Smooth muscle cell (in vitro differentiated cells): Measurements from ENCODE around the gene TMEM125. TPM values are rescaled to one million over a fixed set of nuclear protein-coding genes. Genes with fewer than 3 reads are reported as not detected.

Experiments
- DNase-seq: peaks from one replicate; lab custom pipeline; 2025; ENCODE audit not compliant: unreplicated experiment; lab: John Stamatoyannopoulos, UW
- H2AFZ ChIP-seq: fragments of 200-600 bp; sonication (generic); 2 replicates; pipeline ENCODE4 v1.6.0; 2016; ENCODE audit warnings: antibody characterized with exemption, low read depth, mild to moderate bottlenecking
- H3F3A ChIP-seq: fragments of 200-600 bp; sonication (generic); 2 replicates; pipeline ENCODE4 v1.6.0; 2017; ENCODE audit warnings: antibody characterized with exemption, low read depth
- H3K27ac ChIP-seq: fragments of 200-600 bp; sonication (generic); 2 replicates; pipeline ENCODE4 v1.5.1; 2016; ENCODE audit warnings: low read depth, mild to moderate bottlenecking
- H3K27me3 ChIP-seq: fragments of 200-600 bp; sonication (generic); 2 replicates; pipeline ENCODE4 v1.6.1; 2016; ENCODE audit warnings: low read depth, mild to moderate bottlenecking
- H3K36me3 ChIP-seq: fragments of 200-600 bp; sonication (generic); 2 replicates; pipeline ENCODE4 v1.5.1; 2016; ENCODE audit warnings: low read depth
- H3K4me1 ChIP-seq: fragments of 200-600 bp; sonication (generic); 2 replicates; pipeline ENCODE4 v1.5.1; 2016; ENCODE audit warnings: low read depth
- H3K4me2 ChIP-seq: fragments of 200-600 bp; sonication (generic); 2 replicates; pipeline ENCODE4 v1.6.0; 2016; ENCODE audit warnings: mild to moderate bottlenecking
- H3K4me3 ChIP-seq: fragments of 200-600 bp; sonication (generic); 2 replicates; pipeline ENCODE4 v1.5.1; 2016; ENCODE audit warnings: mild to moderate bottlenecking
- H3K79me2 ChIP-seq: fragments of 200-600 bp; sonication (generic); 2 replicates; pipeline ENCODE4 v1.6.0; 2016; ENCODE audit warnings: low read depth, mild to moderate bottlenecking
- H3K9ac ChIP-seq: fragments of 200-600 bp; sonication (generic); 2 replicates; pipeline ENCODE4 v1.6.0; 2016; ENCODE audit warnings: low read depth
- H3K9me3 ChIP-seq: fragments of 200-600 bp; sonication (generic); replicated peaks from 2 replicates; pipeline ENCODE4 v1.5.1; 2016; ENCODE audit warnings: low read depth
- H4K20me1 ChIP-seq: fragments of 200-600 bp; sonication (generic); 2 replicates; pipeline ENCODE4 v1.6.0; 2016; ENCODE audit warnings: low read depth
- CTCF ChIP-seq: fragments of 200-600 bp; sonication (generic); IDR thresholded peaks from 2 replicates; pipeline ENCODE4 v1.5.1; 2017; ENCODE audit warnings: borderline replicate concordance, mild to moderate bottlenecking, antibody characterized with exemption; ENCODE audit not compliant: insufficient read depth, poor library complexity, severe bottlenecking
- WGBS: methylation state at CpG from one replicate; pipeline ENCODE4 v1.1.7; 2016; ENCODE audit warnings: low lambda C conversion rate; 5-methylcytosine and 5-hydroxymethylcytosine counted together
- polyA plus RNA-seq: library from polyadenylated mRNA; unstranded; fragments of >200 nt; fragmentation: Nextera tagmentation; extraction: Ambion mirVana; gene quantifications from 2 replicates; pipeline ENCODE4 v1.2.1, GENCODE V29; 2016
- total RNA-seq: library from RNA; depleted of rRNA; stranded (reverse); fragments of >200 nt; gene quantifications from 2 replicates; pipeline ENCODE4 v1.2.3, GENCODE V29; 2014

Gene TMEM125
- total and polyA plus RNA-seq, 2 experiments from 2014 or later: 1.4 to 4.2 TPM

GRCh38 chr1:43318831-43319230, 49.0 kb downstream of the TMEM125 start:
- WGBS: 80% methylated on average over 4 of the region's 4 CpGs
- H3K4me2 ChIP-seq: no peak overlapping the region
- no peaks in the 10 kb centered on the region for H4K20me1 ChIP-seq
- H2AFZ ChIP-seq: no peak overlapping the region
- no peaks in the 10 kb centered on the region for H3K27me3 ChIP-seq
- no peak for DNase-seq
- H3K27ac ChIP-seq: no peak overlapping the region
- H3K79me2 ChIP-seq: no peaks in the 10 kb centered on the region
- no peaks in the 10 kb centered on the region for H3K36me3 ChIP-seq
- TF ChIP-seq CTCF: no peak
- no peaks in the 10 kb centered on the region for H3K9me3 ChIP-seq
- no peak overlapping the region for H3K4me3 ChIP-seq
- no peaks in the 10 kb centered on the region for H3F3A ChIP-seq
- H3K9ac ChIP-seq: no peak overlapping the region
- no peaks in the 10 kb centered on the region for H3K4me1 ChIP-seq

- Histone ChIP-seq H3K9ac (no peak overlapping the region), H4K20me1 (no peaks in the 10 kb centered on the region), H3K9me3 (no peaks in the 10 kb centered on the region), H3F3A (no peaks in the 10 kb centered on the region), H3K4me3 (no peak overlapping the region), H3K4me1 (no peaks in the 10 kb centered on the region), H3K27ac (no peak overlapping the region), H3K79me2 (no peaks in the 10 kb centered on the region), H3K27me3 (no peaks in the 10 kb centered on the region), H3K4me2 (no peak overlapping the region), H3K36me3 (no peaks in the 10 kb centered on the region), H2AFZ (no peak overlapping the region)
- 95% methylated on average over 5 of the region's 5 CpGs for WGBS
- TF ChIP-seq CTCF: no peak
- DNase-seq: no peak
These were observed 49.5 kb downstream of the TMEM125 start for GRCh38 chr1:43319288-43319687.

GRCh38 chr1:43319766-43320165, 50.0 kb downstream of the TMEM125 start:
- no peaks in the 10 kb centered on the region for H3K79me2 ChIP-seq
- H3K4me1 ChIP-seq: no peaks in the 10 kb centered on the region
- H4K20me1 ChIP-seq: no peaks in the 10 kb centered on the region
- H3F3A ChIP-seq: no peaks in the 10 kb centered on the region
- H3K9me3 ChIP-seq: no peaks in the 10 kb centered on the region
- H3K36me3 ChIP-seq: no peaks in the 10 kb centered on the region
- no peak overlapping the region for H3K4me2 ChIP-seq
- no peaks in the 10 kb centered on the region for H3K27me3 ChIP-seq
- DNase-seq: no peak
- H2AFZ ChIP-seq: no peak overlapping the region
- no peak overlapping the region for H3K27ac ChIP-seq
- H3K4me3 ChIP-seq: no peak overlapping the region
- no peak overlapping the region for H3K9ac ChIP-seq
- no peak for TF ChIP-seq CTCF
- WGBS: 67% methylated on average over 3 of the region's 3 CpGs

GRCh38 chr1:43321331-43321891, 51.6 kb downstream of the TMEM125 start:
- 90% methylated on average over 16 of the region's 16 CpGs for WGBS
- no peaks in the 10 kb centered on the region for H3F3A ChIP-seq
- H3K9me3 ChIP-seq: peaks cover 8% of the 10 kb centered on the region
- H3K79me2 ChIP-seq: no peaks in the 10 kb centered on the region
- H3K27me3 ChIP-seq: no peaks in the 10 kb centered on the region
- no peaks in the 10 kb centered on the region for H4K20me1 ChIP-seq
- H3K9ac ChIP-seq: no peak overlapping the region
- no peaks in the 10 kb centered on the region for H3K4me1 ChIP-seq
- H3K36me3 ChIP-seq: no peaks in the 10 kb centered on the region
- no peak for TF ChIP-seq CTCF
- no peak overlapping the region for H3K4me2 ChIP-seq
- no peak overlapping the region for H3K27ac ChIP-seq
- no peak for DNase-seq
- no peak overlapping the region for H3K4me3 ChIP-seq
- no peak overlapping the region for H2AFZ ChIP-seq
